Pulmonary artery endothelial cell (primary cell): ENCODE measurements around the gene MPRIP. TPM values are rescaled to one million over a fixed set of nuclear protein-coding genes. Genes with fewer than 3 reads are reported as not detected.
"Not testable (repeated sequence)": the region's sequence is repeated elsewhere in the genome, so short reads cannot be mapped to it uniquely, and the experiment has no call there.

Experiments
- DNase-seq: peaks from one replicate; pipeline ENCODE4 v3.0.0-alpha.2; 2011; ENCODE audit warnings: low read depth, low spot score
- total RNA-seq: library from RNA; depleted of rRNA; stranded (reverse); fragments of >200 nt; gene quantifications from 2 replicates; pipeline ENCODE4 v1.2.3, GENCODE V29; 2014

The MPRIP gene
- total RNA-seq, 1 donor from 2014 or later: 108 TPM

GRCh38 chr17:17013828-17014747 is 28.2 kb upstream of the MPRIP start:
- not testable (repeated sequence) for DNase-seq

- not testable (repeated sequence) for DNase-seq
Measured at GRCh38 chr17:17014748-17015124, 27.5 kb upstream of the MPRIP start.

- DNase-seq: no peak
Measured at GRCh38 chr17:17015230-17015629, 27.0 kb upstream of the MPRIP start.

- DNase-seq: not testable (repeated sequence)
Measured at GRCh38 chr17:17016199-17017197, 25.8 kb upstream of the MPRIP start.

- no peak for DNase-seq
Measured at GRCh38 chr17:17017343-17018014, 24.8 kb upstream of the MPRIP start.

- no peak for DNase-seq
Measured at GRCh38 chr17:17018021-17018441, 24.2 kb upstream of the MPRIP start.

GRCh38 chr17:17018612-17019429 is 23.4 kb upstream of the MPRIP start:
- DNase-seq: no peak

GRCh38 chr17:17019430-17019762 is 22.9 kb upstream of the MPRIP start:
- no peak for DNase-seq

- no peak for DNase-seq
Measured at GRCh38 chr17:17019891-17020456, 22.3 kb upstream of the MPRIP start.

- DNase-seq: no peak
Measured at GRCh38 chr17:17020821-17021193, 21.4 kb upstream of the MPRIP start.

- no peak for DNase-seq
Measured at GRCh38 chr17:17021194-17021863, 20.9 kb upstream of the MPRIP start.

GRCh38 chr17:17022011-17022410 is 20.2 kb upstream of the MPRIP start:
- no peak for DNase-seq

GRCh38 chr17:17022456-17022855 is 19.8 kb upstream of the MPRIP start:
- no peak for DNase-seq

GRCh38 chr17:17024778-17025300 is 17.4 kb upstream of the MPRIP start:
- DNase-seq: no peak

GRCh38 chr17:17025621-17026020 is 16.6 kb upstream of the MPRIP start:
- no peak for DNase-seq

GRCh38 chr17:17026163-17026562 is 16.1 kb upstream of the MPRIP start:
- DNase-seq: no peak

- DNase-seq: no peak
Measured at GRCh38 chr17:17027442-17028058, 14.7 kb upstream of the MPRIP start.

GRCh38 chr17:17028059-17028877 is 14.0 kb upstream of the MPRIP start:
- no peak for DNase-seq
